GM18867 (cell line): ENCODE data around the gene POU2F1.

Experiments
- ATAC-seq: cut with Tn5 transposase; IDR thresholded peaks from one replicate; pipeline ENCODE4 v1.9.1; 2021; ENCODE audit warnings: mild to moderate bottlenecking, moderate library complexity; ENCODE audit not compliant: unreplicated experiment

The POU2F1 gene

DNA sequence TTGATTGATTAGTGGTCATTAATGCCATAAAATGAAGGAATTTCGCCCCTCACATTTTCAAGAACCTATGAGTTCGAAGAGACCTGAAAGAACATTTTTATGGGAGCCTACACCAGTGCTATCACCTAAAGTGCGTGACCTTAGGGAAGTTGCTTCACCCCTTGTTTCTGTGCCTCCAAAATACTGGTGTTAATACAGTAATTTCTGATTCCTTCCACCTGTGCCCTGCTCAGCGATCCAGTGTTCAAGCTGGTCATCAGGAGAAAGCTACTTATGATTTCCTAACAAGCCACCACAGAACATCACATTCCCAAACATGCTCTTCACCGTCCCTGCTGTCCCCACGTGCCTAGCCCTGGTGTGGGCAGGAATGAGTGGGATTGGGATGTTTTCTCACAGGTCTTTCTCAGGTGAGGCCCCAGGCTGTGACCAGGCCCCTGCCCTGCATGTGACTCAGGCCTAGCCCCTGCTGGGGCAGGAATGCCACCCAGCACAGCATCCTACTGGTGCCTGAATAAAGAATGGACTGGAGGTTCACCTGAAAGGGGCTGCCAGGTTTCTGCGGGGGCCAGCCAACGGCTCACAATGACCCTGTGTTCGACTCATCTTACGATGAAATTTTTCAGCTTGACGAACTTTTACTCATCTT, 237.4 kb downstream of the POU2F1 start:
- ATAC-seq = no peak

- no peak for ATAC-seq
Measured at GRCh38 chr1:167460836-167461235, 240.2 kb downstream of the POU2F1 start.

DNA sequence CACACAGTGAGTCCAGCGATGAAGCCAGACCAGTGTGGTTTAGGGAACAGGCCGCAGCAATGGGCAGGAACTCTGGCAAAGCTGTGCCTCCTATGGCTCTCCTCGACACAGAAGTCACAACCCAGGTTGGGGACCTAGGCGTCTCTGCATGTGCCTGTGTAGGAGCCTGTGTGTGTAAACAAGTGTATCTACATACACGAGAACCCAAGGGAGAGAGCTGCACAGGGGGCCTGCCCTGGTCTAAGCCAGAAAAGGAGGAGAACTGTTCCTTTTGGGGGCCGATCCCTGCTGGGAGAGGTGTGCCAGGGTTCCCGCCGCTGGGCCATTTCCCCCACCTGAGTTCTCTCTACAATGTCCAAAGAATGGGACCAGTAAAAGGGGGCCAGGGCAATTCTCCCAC, 241.7 kb downstream of the POU2F1 start:
- no peak for ATAC-seq

GRCh38 chr1:167463080-167463479, 242.4 kb downstream of the POU2F1 start:
- ATAC-seq = no peak

DNA sequence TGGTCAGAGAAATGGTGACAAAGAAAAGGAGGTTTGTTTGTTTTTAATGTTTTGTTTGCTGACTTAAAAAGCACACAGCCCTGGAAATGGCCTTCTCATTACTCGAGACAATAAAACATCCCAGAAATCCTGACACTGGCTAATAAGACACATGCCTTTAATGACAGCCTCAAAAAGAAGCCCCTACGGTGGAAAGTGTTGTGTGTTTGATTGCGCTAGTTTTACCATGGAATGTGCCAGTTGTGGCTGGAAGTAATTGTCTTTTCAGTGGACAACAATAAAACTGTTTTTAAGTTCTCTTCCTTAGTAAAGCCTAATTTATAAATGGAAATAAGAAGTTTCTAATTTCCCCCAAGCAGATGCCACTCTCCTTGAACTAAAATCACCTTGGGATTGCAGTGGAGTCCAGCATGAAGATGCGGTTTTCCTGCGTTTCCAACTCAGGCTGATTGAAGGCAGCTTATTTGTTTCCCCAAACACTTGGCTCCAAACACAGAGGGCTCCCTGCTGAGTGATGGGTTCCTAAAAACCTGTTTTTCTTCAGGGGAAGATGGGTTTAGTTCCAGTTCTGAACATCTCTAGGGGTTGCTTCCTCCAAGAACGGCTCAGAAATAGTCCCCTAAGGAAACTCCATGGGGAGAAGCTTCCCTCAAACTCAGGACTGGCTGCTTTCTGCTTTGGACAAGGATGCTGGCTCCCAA, 243.3 kb downstream of the POU2F1 start:
- no peak for ATAC-seq

GRCh38 chr1:167465018-167465417, 244.3 kb downstream of the POU2F1 start:
- no peak for ATAC-seq

- no peak for ATAC-seq
Measured at GRCh38 chr1:167465743-167466142, 245.1 kb downstream of the POU2F1 start.

DNA sequence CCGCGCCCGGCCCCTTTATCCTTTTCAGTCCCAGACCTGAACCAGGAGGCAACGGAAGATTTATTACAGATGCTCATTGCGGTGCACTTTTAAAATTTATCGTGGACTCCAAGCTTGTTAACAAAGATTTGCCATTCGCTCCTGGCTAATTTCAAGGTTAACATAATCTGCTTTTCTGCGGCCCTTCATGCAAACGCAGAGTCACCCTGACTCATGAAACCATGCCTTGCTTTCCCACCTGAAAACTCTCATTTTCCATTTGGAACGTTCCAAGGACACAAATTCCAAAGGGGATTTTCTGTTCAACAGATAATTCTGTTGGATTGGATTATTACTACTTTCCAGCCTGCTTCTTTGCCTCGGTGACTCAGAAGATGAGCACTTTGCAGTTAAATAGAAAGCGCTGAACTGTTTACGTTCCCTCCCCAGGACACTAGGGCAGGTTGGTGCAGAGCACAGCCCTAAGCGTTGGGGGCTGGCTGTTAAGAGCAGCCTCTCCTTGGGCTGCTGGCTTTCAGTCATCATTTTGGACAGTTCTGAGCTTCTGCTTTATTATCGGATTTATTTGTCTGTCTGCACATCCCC, 246.5 kb downstream of the POU2F1 start:
- no peak for ATAC-seq

- ATAC-seq = no peak
Measured at GRCh38 chr1:167467752-167468151, 247.1 kb downstream of the POU2F1 start.

GRCh38 chr1:167469280-167469965, 248.7 kb downstream of the POU2F1 start:
- ATAC-seq = no peak

DNA sequence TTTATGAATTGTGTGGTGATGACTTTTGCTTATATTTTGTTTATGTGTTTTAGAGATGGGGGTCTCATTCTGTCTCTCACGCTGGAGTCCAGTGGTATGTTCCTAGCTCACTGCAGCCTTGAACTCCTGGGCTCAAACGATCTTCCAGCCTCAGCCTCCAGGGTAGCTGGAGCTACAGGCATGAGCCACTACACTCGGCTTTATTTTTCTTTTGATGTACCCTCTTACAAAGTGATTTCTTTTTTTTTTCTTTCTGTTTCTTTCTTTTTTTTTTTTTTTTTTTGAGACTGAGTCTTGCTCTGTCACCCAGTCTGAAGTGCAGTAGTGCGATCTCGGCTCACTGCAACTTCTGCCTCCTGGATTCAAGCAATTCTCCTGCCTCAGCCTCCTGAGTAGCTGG, 250.9 kb downstream of the POU2F1 start:
- no peak for ATAC-seq

- ATAC-seq = no peak
Measured at GRCh38 chr1:167472752-167473521, 252.3 kb downstream of the POU2F1 start.

DNA sequence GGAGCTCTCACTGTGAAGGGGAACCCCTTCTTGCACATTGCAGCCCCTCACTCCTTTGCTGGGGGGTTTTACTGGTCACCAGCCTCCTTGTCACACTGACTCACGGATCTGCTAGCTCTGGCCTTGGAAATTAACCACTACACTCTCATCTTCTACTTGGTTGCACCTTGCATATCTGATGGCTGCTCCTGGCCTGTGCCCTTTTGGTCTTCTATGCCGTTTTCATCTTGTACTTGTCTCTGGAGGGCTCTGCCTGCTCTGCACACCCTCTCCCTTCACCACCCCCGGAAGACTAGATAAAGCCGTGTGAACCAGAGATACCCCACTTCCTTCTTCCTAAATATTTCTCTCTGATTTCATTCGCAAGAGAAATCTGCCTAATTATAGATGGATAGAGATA, 253.1 kb downstream of the POU2F1 start:
- ATAC-seq = no peak

DNA sequence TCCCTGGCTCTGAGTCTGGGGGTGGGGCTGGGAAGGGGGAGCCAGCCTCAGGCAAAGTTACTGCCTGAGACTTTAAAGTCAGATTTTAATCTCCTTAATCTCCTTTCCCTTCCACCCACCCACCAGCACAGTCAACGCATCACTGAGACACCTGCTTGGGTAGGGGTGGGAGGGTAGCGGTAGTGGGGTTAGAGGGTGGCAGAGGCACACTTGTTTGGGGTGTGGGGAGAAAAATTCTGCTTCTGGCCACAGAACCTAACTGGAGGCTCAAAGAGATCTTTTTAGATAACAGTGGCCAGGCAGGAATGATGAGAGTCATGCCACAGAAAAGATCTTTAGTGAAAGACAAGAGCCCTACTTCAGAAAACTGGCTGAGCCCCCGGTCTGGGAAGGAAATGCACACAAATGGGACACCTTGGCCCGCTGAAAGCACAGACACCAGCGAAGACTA, 253.5 kb downstream of the POU2F1 start:
- no peak for ATAC-seq

DNA sequence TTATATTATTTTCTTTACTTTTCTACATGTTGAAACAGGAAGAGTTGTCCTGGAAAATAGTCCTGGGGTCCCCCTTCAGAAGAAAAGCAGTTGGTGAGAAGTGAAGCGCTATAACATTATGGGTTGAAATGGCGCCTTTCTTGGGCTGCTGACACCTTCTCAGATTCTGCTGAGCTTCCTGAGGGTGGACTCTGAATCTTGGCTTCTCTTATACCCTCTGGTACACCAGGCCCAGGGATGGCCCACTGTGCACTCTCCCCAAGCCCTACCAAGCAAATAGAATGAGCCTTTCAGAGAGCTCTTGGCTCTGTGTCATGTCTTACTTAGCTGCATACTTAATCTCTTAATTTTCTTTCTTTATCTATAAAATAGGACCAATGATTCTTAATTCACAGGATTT, 255.4 kb downstream of the POU2F1 start:
- ATAC-seq = no peak
